ENCODE measurements around the gene AFF2. TPM values are rescaled to one million over a fixed set of nuclear protein-coding genes. Genes with fewer than 3 reads are reported as not detected.
A peak's percentile ranks its signal among the peaks of the same experiment; 100 is the strongest.

The AFF2 gene
- polyA plus RNA-seq, 1 donor from 2014 or later, result not detected

DNA sequence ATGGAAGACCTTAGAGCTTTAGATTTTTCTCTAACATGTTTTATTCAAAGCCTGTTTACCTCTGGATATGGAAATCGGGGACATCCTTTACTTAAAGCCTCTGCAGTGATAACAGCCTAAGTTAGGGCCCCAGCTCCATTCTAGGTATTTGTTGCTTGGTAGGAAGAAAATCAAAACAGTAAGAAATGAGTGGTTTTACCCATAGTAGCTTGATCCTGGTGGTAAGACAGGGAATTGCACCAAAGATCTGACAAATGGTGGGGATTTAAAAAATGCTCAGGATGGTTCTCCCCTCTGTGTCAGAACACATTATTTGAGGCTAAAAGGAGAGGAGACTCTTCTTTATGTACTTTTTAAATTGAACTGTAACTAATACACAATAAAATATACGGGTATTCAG, 52.4 kb downstream of the AFF2 start:
- Mint-ChIP-seq H3K9me3 (peaks cover 0 to 2% (median 0%) of the 10 kb centered on the region in 3 donors), H3K4me1 (peaks cover 0 to 2% (median 0%) of the 10 kb centered on the region in 3 donors), H3K4me3 (no peak overlapping the region), H3K27ac (no peak overlapping the region), H3K36me3 (peaks cover 2% of the 10 kb centered on the region), H3K27me3 (peaks cover 8% of the 10 kb centered on the region)

DNA sequence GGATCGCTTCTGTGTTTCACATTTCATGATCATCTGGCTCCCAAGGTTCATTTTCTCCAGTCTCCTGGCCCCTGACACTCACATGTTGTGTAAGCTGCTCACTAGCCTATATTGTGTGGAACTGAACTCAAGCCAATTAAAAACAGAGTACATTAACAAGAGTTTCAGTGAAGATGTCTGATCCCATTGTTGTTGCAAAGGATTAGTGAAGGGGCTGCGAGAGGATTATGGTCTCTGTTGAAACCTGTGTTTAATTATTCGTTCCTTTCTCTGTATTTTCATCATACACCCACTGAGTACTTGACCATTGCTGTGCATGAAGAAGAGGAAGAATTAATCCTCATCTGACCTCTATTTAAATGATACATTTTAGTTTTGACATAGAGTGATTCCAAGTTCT, 54.7 kb downstream of the AFF2 start:
- Mint-ChIP-seq H3K27me3 (peaks cover 8% of the 10 kb centered on the region), H3K27ac (no peak overlapping the region), H3K9me3 (peaks cover 0 to 2% (median 0%) of the 10 kb centered on the region in 3 donors), H3K36me3 (peaks cover 2% of the 10 kb centered on the region), H3K4me1 (peaks cover 0 to 2% (median 0%) of the 10 kb centered on the region in 3 donors), H3K4me3 (no peak overlapping the region)

DNA sequence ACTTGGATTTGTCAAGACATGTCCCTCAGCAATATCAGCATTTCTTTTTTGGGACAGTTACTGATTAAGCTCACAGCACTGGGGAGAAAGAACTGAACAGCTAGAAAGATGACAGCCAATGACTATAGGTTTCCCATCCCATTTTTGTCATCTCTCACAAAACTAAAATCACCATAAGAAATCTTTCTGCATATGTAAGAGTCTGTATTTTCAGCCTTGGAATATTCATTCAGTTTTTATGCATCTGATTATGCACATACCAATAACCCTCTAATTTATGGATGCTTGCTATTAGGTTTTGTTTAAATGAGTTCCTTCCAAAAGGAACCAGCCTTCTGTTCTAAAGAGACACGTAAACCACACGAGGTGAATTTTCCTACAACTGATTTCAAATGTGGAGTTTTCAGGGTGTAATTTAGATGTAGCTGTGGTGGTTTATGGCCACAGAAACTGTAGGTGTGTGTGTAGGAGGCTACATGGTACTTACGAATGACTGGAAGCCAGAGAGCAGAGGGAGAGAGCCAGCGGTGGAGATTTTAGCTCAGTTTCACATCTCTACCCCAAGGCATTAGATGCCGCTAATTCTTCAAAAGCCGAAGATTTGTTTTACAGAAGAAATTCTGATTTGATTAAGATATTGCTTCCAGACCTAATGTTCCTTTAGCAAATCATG, 55.3 kb downstream of the AFF2 start:
- H3K27ac Mint-ChIP-seq, result peak overlapping the region in 1 of 3 donors; percentile 39
- H3K9me3 Mint-ChIP-seq, result peaks cover 0 to 2% (median 0%) of the 10 kb centered on the region in 3 donors
- peaks cover 0 to 2% (median 0%) of the 10 kb centered on the region in 3 donors for H3K4me1 Mint-ChIP-seq
- H3K4me3 Mint-ChIP-seq, result peak overlapping the region in 1 of 4 donors; percentile 19
- peaks cover 8% of the 10 kb centered on the region for H3K27me3 Mint-ChIP-seq
- peaks cover 2% of the 10 kb centered on the region for H3K36me3 Mint-ChIP-seq

DNA sequence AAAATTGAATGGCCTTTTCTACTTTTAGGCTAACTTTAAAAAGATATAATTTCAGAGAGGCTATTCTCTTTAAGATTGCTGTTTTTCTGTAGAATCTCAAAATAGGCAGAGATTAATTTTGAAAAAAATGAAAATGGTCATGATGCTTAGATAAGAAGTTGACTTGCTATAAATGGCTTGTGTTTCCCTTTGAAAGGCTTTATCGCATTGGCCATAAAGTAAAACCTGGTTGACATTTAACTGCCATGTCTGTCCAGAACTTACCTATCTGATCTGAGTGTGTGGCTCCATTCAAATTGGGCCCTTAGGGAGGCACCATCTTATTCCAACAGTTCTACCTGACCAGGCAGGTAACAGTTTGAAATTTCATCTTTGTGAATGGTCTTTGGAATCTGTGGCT, 56.1 kb downstream of the AFF2 start:
- H3K4me3 Mint-ChIP-seq, result no peak overlapping the region
- peaks cover 0 to 2% (median 0%) of the 10 kb centered on the region in 3 donors for H3K4me1 Mint-ChIP-seq
- peaks cover 0 to 2% (median 0%) of the 10 kb centered on the region in 3 donors for H3K9me3 Mint-ChIP-seq
- peaks cover 8% of the 10 kb centered on the region for H3K27me3 Mint-ChIP-seq
- H3K36me3 Mint-ChIP-seq, result peaks cover 5% of the 10 kb centered on the region
- no peak overlapping the region for H3K27ac Mint-ChIP-seq

DNA sequence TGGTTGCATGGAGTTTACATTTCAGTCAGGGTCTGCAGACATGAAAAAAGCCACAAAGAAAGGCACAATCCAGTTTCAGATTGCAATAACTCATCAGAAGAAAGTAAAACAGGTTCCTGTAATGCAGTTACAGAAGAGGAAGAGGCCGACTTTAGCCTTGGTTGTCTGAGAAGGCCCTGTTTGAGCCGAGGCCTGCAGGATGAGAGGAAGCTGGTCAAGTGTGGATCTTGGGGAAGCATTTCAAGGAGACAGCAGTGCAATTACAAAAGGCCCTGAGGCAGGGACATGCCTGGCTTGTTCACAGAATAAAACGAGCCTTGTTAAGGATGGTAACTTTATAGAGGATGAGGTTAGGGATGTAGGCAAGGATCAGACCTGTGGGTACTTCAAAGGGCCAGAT, 62.4 kb downstream of the AFF2 start:
- peaks cover 2% of the 10 kb centered on the region for H3K27me3 Mint-ChIP-seq
- no peak overlapping the region for H3K27ac Mint-ChIP-seq
- peaks cover 5% of the 10 kb centered on the region for H3K36me3 Mint-ChIP-seq
- no peaks in the 10 kb centered on the region for H3K9me3 Mint-ChIP-seq
- no peak overlapping the region for H3K4me3 Mint-ChIP-seq
- peaks cover 0 to 2% (median 0%) of the 10 kb centered on the region in 3 donors for H3K4me1 Mint-ChIP-seq

DNA sequence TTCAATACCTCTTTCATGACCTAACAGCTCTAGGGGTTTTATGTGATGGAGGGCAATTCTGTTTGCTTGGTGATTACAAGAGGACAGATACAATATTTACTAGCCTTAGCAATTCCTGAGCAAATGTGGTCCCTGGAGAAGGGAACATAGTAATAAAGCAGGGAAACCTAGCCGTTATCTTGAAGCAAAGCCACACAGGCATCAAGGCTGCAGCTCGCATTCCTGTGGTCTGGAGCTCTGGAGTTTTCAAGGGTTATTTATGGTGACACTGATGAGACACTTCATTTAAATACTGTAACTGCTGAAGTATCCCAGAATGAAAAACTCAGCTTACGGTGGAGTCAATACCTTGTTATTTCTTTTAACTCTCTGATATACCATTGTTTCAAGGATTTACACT, 66.8 kb downstream of the AFF2 start:
- Mint-ChIP-seq H3K4me3 (no peak overlapping the region), H3K9me3 (no peaks in the 10 kb centered on the region), H3K27ac (no peak overlapping the region), H3K4me1 (peaks cover 0 to 2% (median 0%) of the 10 kb centered on the region in 3 donors), H3K27me3 (peaks cover 6% of the 10 kb centered on the region), H3K36me3 (no peaks in the 10 kb centered on the region)

DNA sequence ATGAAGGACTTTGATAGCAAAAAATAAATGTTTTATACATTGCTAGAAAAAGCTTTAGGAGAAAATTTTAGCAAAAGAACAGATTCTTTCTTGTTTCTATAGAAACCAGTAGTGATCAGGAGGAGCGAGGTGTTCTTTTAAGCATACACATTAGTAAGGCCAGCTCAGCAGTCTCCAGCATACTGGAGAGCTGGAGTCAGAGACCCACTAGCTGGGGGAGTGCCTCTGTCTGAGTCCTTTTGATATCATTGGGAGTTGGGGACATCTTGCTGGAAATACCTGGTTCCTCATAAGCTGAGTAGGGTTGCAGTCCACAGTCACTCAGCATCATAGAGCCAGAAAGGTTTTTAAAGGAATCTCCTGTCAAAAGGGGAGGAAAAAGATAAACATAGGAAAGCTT, 67.4 kb downstream of the AFF2 start:
- Mint-ChIP-seq H3K27me3 (peaks cover 4% of the 10 kb centered on the region), H3K4me1 (no peaks in the 10 kb centered on the region), H3K36me3 (no peaks in the 10 kb centered on the region), H3K27ac (no peak overlapping the region), H3K4me3 (no peak overlapping the region), H3K9me3 (no peaks in the 10 kb centered on the region)

DNA sequence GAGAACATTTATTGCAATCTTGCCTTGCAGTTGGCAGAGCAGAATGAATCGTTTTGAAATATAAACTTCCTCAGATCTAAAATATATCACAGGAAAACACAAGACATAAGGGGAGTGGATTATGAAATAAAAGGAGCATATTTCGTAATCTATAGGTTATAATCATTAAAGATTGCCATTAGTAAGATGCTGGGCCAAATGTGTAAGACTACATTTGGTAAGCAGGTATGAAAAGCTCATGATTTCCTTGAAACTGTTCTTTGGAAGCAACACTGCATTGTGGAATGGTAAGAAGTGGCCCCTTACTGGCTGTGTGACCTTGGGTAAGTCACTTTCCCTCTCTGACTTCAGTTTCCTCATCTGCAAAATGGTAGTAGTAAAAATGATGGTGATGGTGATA, 68.3 kb downstream of the AFF2 start:
- no peaks in the 10 kb centered on the region for H3K36me3 Mint-ChIP-seq
- H3K9me3 Mint-ChIP-seq, result no peaks in the 10 kb centered on the region
- no peak overlapping the region for H3K27ac Mint-ChIP-seq
- H3K27me3 Mint-ChIP-seq, result peaks cover 4% of the 10 kb centered on the region
- no peak overlapping the region for H3K4me3 Mint-ChIP-seq
- no peaks in the 10 kb centered on the region for H3K4me1 Mint-ChIP-seq

DNA sequence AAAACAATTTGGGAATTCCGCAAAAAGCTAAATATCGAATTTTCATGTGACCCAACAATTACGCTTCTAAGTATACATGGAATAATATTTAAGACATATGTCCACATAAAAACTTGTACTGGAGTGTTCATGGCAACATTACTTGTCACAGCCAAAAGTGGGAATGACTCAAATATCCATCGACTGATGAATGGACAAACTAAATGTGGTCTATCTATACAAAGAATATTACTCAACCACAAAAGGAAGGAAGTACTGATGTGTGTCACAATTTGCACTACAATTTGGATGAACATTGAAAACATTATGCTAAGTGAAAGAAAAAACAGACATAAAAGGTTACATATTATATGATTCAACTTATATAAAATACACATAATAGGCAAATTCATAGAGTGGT, 71.9 kb downstream of the AFF2 start:
- Mint-ChIP-seq H3K27me3 (peaks cover 4% of the 10 kb centered on the region), H3K36me3 (no peaks in the 10 kb centered on the region), H3K4me3 (no peak overlapping the region), H3K4me1 (peaks cover 0 to 3% (median 1%) of the 10 kb centered on the region in 3 donors), H3K27ac (no peak overlapping the region), H3K9me3 (no peaks in the 10 kb centered on the region)

DNA sequence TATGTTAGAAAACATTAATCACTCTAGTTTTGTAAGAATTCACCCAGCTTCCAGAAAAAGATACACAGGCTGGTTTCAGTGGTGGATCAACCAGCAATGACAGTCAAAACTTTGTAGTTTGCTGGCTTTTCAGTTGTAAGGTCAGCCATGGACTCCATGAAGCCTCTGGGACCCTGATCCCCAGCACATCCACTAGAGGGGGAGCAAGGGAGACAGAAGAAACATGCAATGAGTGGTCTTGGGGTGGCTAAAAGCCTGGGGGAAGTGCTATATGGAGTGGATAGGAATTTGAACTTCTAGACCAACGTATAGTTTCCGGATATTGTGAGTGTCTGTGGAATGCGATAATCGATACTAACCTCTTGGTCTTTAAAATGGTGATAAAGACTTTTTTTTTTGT, 72.7 kb downstream of the AFF2 start:
- peaks cover 0 to 5% (median 1%) of the 10 kb centered on the region in 3 donors for H3K4me1 Mint-ChIP-seq
- H3K27me3 Mint-ChIP-seq, result peaks cover 4% of the 10 kb centered on the region
- H3K4me3 Mint-ChIP-seq, result peak overlapping the region in 1 of 4 donors; percentile 64
- no peaks in the 10 kb centered on the region for H3K36me3 Mint-ChIP-seq
- H3K9me3 Mint-ChIP-seq, result no peaks in the 10 kb centered on the region
- no peak overlapping the region for H3K27ac Mint-ChIP-seq

DNA sequence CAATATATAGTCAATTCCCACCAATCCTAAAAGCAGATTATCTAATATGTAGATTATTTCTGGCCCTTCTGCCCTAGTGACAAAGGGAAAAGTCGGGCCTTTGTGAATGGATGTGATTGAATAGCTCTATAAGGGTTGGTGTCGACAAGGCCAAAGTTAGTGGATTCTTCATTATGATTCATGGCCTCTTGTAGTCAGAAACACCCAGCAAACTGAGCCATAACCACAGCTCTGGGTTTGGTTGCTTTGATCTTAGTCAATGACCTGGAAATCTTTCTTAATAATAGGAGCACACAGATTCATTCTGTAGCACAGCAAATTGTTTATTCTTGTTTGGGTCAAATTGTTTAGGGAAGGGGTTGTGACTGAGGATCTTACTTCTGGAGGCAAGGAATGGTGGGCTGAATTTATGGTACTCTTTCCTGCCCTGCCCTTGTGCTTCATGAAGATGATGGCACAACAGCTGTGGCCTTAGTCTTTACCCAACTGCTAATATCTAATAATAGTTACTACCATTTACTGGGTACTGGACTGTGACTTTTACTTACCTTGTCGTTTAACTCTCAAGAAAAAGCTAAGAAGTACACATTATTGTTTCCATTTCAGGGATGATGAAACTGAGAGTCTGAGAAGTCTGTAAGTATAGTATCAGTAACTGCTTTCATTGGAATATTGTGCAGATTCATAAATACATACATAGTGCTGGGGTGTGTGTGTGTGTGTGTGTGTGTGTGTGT, 74.0 kb downstream of the AFF2 start:
- H3K27me3 Mint-ChIP-seq, result no peaks in the 10 kb centered on the region
- H3K4me3 Mint-ChIP-seq, result no peak overlapping the region
- H3K9me3 Mint-ChIP-seq, result no peaks in the 10 kb centered on the region
- H3K27ac Mint-ChIP-seq, result no peak overlapping the region
- H3K4me1 Mint-ChIP-seq, result peaks cover 0 to 5% (median 1%) of the 10 kb centered on the region in 3 donors
- H3K36me3 Mint-ChIP-seq, result no peaks in the 10 kb centered on the region

DNA sequence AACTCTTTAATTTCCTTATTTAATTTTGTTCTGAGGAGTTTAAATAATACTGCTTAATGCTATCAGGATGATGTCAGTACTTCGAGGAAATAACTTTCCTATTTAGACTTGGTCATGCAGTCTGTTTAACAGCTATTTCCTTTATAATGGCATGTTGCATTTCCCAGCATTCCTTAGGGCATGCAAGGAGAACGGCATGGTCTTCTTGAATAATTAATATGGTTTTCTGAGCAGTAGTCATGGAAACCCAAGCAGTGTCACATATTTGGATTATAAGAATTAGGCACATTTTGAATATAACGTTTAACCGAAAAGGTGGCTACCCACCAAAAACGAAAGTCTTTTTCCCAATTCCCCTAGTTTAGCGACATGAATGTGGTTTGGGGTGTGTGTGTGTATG, 76.0 kb downstream of the AFF2 start:
- H3K9me3 Mint-ChIP-seq, result no peaks in the 10 kb centered on the region

DNA sequence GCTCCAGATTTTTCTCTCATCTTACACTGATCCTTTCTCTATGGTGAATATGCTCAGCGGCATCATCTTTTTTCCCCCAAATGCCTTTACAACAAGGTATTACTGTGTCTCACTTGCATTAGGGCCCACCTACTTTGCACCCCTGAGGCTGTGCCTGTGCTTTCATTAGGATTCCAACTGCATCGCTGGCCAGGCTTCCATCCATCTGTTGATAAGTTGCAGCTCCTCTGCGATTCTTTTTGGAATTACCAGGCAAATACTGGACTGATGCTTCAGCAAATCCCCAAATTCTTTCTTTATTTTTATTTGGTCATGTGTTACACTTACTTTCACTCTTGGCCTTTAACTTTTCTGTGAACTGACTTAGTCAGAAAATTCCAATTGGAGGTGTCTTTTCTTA, 77.3 kb downstream of the AFF2 start:
- Mint-ChIP-seq H3K9me3 (peaks cover 0 to 3% (median under 1%) of the 10 kb centered on the region in 3 donors), H3K4me1 (peaks cover 0 to 5% (median 1%) of the 10 kb centered on the region in 3 donors), H3K27ac (no peak overlapping the region), H3K36me3 (peaks cover under 1% of the 10 kb centered on the region), H3K4me3 (no peak overlapping the region), H3K27me3 (no peaks in the 10 kb centered on the region)

More for the DNA sequence above, 76.0 kb downstream of the AFF2 start:
- H3K27me3 Mint-ChIP-seq, result no peaks in the 10 kb centered on the region
- no peaks in the 10 kb centered on the region for H3K36me3 Mint-ChIP-seq
- no peak overlapping the region for H3K27ac Mint-ChIP-seq
- peaks cover 0 to 5% (median 1%) of the 10 kb centered on the region in 3 donors for H3K4me1 Mint-ChIP-seq
- peak overlapping the region in 1 of 4 donors; percentile 7 for H3K4me3 Mint-ChIP-seq

DNA sequence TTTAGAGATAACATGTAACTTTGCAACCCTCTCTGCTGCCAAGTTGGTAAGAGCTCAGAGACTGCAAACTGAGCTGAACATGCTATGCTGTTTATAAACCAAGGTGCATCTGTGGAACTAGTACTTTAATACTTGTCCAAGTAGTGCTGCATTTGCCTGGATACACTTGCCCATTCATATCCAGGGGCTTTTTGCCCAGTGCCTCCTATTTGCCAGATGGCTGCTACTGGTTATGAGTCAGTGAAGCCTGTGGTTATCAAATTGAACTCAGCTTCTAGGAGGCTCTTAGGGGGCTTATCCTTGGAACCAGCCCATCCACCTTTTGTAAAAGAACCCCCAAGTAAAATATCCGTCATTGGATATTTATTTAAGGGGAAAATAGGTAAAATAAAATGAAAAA, 79.6 kb downstream of the AFF2 start:
- Mint-ChIP-seq H3K4me3 (no peak overlapping the region), H3K9me3 (peaks cover 0 to 3% (median 2%) of the 10 kb centered on the region in 3 donors), H3K27me3 (no peaks in the 10 kb centered on the region), H3K4me1 (peaks cover 0 to 2% (median 0%) of the 10 kb centered on the region in 3 donors), H3K27ac (no peak overlapping the region), H3K36me3 (peaks cover 2% of the 10 kb centered on the region)

DNA sequence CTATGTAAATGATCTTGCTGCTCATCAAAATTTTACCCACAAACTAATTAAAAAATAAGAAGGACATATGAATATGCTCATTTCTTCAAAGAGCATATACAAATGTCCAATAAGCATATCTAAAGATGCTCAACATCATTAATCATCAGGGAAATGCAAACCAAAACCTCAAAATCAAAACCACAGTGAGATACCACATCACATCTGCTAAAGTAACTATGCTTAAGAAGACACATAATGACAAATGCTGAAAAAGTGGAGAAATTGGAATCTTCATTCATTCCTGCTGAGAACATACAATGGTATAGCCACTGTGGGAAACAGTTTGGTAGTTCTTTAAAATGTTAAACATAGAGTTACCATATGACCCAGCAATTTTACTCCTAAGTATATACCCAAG, 81.9 kb downstream of the AFF2 start:
- Mint-ChIP-seq H3K27me3 (no peaks in the 10 kb centered on the region), H3K4me1 (peaks cover 0 to 2% (median 0%) of the 10 kb centered on the region in 3 donors), H3K4me3 (no peak overlapping the region), H3K9me3 (peaks cover 2 to 3% (median 3%) of the 10 kb centered on the region in 3 donors), H3K27ac (no peak overlapping the region), H3K36me3 (peaks cover 2% of the 10 kb centered on the region)

Data from IgD-negative memory B cell (primary cell).